Stimulated activated CD4-positive, alpha-beta T cell treated with anti-CD3 and anti-CD28 coated beads, TNF-alpha, amount 100 ng/mL, for 48 hours (primary cell): Measurements from ENCODE around the gene TTLL11.

Source experiments
- DNase-seq, 3 donors: peaks; one replicate each; pipeline ENCODE4 v3.0.0-alpha.2; 2020; ENCODE audit warnings: low read depth in 3 of 3

The TTLL11 gene

DNA sequence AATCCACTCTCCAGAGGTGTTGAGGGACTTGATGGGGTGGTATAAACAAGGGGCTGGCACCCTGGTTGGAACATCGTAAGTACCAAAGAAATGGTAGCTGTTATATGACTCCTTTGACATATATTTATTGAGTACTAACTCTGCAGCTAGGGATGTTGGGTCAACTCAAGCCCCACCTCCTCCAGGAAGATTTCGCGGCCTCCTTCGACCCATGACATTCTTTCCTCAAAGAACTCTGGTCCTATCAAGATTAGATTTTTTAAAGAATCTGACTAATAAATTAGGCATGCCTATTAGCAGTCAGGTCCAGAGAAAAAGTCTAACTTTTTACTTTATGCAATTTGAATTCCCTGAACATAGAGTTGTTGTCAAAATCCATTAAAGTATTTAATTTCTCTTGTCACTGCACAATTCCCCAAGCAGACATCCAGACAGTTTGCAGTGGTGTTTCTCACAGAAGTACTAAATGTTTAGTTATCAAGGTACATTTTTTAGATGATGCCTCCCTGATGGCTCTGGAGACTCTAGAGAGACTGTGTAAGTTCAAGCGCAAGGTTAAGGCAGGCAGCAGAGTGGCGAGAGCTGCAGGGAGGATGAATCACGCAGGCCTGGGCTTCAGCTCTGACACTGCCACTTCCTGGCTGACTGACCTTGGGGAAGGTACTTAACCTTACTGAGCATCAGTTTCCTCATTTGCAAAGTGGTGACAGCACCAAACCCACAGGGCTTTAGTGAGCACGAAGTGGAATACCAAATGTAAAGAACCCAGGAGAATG, 209.6 kb downstream of the TTLL11 start:
- DNase-seq = no peak

DNA sequence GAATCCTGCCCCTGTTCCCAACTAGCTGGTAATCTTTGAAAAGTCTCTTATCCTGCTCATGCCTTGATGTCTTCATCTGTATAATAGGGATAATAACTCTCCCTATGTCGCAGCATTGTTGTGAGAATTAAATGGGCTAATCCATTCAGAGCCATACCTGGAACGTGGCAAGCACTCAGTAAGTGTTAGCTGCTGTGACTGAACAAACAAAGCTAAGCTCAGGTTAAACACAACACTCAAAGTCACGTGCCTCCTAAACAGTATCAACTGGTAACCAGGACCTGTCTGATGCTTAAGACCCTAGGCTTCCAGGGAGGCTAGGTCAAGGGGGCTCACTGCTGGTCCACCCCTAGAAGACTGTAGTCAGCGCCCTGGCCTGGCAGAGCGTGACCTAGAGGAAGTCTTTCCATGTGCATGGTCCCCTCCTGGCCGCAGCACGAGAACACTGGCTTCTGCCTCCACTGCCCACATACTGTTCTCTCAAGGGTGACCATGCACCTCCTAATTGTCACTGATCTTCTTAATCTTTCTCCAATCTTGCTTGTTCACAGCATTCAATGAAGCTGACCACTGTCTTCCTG, 211.1 kb downstream of the TTLL11 start:
- DNase-seq = no peak

DNA sequence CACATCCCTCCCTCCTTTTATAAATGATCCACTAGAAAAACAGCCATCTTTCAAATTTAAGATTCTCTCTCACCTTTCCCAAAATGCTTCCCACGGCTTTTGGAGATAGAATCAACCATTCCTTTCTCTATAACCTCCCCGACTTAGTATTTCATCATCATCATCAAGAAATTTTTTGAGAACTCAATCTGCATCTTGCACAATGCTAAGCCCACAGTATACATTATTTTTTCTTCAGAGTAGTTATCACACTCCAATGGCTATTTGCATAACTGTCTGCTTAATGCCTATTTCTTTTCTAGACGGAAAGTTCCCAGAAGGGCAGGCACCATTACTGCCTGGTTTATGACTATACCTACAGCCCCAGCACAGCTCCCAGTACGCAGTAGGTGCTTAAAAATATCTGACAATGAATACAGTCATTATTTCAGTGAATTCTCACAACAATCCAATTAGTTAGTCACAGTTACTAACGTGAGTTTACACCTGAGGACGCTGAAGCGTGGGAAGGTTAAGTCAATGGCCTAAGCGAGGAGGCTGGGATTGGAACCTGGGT, 212.7 kb downstream of the TTLL11 start:
- no peak for DNase-seq

DNA sequence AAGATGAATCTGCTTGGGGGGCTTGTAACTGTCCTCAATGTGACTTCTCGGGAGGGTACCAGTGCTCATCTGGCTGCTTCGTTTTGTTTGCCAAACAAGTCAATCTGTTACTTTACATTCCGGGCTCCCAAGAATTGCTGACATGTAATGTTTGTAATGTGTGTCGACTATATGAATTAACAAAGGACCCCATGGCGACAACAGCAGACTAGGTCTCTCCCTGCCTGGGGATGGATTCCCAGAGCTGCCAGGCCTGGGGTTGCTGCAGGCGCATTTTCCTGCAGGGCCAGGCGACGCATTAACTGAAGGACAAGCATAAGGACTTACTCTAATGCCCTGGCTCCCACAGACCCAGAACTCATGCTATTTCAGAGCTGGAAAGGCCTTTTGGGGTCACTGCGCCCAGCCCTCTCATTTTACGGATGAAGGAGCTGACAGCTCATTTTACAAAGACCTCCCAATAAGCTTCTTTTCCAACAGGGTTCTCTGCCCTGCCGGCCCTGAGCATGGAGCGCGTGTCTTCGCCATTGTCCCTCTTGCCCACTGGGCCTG, 214.8 kb downstream of the TTLL11 start:
- no peak for DNase-seq

DNA sequence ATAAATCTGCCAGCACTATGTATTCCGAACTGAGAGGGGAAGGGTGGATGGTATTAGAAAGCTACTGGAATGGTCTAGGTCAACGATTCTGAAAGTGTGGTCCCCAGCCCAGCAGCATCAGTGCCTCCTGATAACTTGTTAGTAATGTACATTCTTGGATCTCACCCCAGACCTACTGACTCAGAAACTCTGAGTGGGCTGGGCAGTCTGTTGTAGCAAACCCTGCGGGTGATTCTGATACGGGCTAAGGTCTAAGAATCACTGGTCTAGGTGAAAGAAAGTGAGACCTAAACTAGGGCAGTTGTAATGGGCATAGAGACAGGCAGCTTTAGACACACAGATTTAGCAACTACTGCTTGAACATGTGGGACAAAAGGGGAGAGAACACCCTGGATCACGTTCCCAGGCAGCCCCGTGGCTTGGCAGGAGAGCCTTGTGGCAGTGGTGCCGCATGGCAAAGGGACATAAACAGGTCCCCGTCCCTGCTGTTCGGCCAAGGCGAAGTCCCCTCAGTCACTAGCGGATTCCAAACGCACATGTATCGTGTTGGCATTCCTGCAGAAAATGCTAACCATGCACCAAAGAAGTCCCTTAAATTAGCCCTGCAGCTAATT, 216.3 kb downstream of the TTLL11 start:
- no peak for DNase-seq

DNA sequence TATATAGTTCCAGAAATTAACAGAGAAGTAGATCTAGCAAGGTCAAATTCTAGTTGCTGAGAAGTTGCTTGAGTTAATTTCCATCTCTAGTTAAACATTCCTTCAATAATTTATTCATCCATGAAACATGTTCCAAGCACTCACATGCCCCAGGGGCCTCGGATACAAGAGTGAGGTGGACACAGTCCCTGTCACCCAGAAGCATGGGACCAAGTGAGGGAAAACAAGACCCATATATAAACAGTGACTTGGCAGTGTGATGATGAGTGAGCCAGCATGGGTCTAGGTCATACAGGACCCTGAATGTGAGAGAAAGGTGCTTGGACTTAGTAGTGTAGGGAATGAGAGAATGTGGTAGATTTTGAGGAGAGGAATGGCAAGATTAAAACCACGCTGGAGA, 216.9 kb downstream of the TTLL11 start:
- no peak for DNase-seq

DNA sequence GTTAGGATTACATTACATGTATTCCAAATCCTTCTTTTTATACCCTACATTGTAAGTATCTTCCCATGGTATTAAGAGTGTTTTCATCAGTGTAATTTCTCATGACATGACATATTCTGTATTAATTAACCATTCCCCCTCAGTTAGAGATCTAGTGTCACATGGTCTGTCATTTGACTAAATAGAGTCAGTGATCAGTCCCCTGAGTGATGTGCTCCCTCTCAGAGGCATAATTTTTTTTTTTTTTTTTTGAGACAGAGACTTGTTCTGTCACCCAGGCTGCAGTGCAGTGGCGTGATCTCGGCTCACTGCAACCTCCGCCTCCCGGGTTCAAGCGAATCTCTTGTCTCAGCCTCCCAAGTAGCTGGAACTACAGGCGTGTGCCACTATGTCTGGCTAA, 218.6 kb downstream of the TTLL11 start:
- no peak for DNase-seq

DNA sequence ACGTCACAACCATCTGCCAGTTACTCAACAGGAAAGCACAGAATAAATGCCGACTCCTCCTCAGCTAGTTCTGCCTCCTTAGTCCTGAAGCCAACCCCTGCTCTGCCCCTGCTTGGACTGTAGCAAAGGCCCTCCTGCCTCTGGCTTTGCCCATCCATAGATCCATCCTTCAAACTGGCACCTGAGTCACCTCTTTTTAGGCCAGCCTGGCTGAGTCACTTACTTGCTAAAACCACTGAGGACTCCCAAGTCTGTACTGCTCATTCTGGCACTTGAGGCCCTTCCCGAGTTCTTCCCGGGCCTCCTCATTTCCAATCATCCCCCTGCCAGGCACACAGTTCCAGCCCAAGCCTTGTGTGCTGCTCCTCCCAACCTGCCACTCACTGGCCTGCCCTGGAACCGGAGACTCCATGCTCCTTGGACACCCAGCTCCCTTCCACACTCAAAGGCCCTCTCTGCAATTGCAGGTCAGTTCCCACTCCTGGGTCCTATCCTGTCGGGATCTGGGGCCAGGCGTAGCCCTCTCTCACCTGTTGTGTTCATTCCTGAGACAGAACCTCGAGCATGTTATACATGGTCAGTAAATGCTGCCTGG, 221.6 kb downstream of the TTLL11 start:
- DNase-seq = no peak

DNA sequence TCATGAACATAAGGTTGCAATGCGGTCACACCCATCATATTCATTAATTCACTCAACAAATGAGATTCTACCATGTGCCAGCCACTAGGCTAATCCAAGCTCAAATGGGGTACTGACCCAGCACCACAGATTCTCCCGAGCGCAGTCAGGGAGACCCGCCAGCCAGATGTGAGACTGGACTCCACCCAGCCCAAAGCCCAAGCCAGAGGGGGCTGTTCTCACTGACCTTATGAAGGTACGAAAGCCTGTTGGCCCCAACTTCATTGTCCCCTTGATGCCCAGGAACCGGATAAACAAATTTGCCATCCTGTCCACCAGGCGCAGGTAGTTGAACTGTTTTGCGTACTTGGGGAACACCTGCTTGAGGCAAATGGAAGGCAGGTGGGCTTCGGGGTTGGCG, 222.8 kb downstream of the TTLL11 start:
- no peak for DNase-seq

DNA sequence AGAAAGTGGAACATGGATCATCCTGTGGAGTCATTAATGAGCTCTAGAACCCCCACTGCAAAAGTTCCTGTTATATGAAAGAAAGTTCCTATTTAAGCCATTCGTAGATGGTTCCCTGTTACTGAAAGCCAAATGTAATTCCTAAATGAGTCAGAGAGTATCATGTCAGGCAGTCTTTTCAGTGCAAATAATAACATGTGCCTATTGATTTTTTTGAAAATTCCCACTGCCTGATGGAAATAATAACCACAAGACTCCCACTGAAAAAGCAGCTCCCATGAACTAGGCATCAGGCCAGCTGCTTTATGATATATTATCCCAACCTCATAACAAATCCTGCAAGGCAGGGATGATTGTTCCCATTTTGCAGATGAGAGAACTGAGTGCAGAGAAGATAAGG, 224.5 kb downstream of the TTLL11 start:
- DNase-seq = no peak

DNA sequence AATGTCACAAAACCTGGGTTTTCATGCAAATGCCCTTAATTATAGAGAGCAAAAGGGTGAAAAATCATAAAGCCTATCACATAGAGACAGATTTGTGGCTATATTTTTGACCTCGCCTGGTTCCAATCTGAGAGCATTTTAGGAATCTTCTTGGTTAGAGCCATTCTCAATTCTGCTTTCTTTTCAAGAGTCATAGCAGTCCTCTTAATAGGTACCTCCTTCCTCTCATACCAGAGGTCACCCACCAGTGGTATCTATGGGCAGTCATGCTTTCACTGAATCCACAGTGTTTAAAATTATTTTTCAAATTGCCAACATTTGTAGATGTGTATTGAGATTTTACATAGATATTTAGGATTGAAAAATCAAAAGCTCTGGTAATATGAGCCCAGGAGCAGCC, 226.2 kb downstream of the TTLL11 start:
- no peak for DNase-seq

DNA sequence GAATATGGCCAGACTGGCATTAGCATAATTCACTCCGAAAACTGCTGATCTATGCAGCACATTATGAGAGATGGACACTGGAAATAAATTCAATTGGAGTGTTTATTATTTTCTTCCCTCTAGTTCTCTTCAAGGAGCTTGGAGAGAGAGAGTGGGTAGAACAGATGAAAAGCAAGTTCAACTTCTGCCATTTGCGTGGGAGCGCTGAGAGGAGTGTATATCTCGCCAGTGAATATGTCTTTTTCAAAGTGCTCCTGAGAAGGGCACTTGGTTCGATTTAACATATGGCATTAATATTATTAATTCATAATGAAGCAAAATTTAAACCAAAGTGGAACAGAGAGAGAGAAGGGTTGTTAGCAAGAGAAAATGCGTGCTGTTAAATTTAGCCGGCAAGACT, 227.2 kb downstream of the TTLL11 start:
- DNase-seq = no peak

DNA sequence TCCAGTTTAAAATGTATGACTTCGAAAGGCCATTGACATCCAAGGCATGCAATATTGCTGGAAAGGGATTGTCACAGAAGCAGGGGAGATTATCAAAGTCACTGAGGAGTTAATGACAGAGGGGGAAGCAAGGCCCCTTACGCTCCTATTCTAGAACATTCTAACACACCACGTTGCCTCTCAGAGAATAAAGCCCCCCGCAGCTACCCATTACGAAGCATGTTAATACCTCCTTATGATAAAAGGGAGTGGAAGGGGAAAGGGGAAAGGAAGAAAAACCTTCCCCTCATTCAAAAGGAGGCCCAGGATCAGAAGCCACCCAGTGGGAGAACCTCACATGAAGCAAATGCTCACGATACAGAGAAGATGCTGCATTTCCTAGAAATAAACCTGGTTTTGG, 228.0 kb downstream of the TTLL11 start:
- no peak for DNase-seq

DNA sequence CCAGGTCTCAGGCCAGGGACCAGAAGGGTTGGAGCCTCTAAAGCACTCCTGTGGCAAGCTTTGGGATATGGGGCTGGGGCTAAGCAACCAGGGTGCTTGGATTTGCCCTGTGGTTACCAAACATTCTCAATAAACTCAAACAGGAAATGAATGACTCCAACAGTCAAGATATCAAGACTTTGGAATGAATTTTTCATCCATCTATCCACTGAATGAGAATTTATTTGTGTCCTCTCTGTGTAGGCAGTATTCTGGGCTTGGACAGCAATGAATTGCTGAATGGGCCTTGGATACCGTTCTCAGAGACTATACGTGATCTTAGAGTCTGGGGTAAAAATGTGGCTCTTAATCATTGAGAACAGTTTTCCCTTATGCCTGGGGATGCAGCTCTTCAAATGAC, 229.2 kb downstream of the TTLL11 start:
- DNase-seq = no peak

DNA sequence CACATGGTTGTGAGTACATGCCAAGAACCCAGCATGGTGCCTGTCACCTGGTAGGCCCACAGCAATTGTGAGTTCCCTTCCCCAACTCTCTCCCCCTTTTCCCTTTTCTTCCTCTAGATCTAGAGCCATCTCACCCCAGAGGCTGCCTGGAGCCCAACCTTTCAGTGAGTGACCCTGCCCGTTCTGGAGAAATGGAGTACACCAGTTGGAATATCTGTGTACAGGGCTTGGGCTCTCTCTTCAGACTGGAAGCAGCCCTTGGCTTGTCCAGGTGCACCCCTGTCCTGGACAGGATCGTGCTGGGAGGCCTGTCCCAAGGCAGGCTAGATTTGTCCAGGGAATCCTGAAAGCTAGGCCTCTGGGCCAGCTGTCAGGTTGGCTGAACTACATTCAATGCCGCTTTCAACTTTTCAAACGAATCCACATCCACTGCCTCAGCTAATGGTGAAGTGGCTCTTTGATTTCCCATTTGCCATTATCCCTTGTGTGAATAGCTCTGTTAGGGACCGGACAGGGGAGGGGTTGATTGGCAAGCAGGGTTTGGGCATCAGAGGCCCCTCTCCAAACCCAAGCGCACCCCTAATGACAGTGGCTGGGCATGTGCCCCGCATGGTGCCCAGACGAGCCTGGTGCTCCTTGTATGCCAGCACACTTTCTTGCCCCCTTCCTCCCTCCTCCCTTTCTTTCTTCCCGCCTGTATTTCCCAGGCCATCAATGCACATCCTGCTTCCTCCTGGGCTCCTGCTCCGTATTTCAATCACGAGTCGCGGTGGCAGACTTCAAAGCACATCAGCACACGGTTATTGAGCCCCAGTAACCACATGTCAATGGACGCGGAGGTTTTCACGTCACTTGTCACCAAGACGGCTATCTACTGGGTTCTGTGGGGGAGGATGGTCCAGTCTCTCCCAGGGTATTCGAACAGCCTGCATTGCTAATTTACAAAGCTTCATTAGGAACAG, 230.5 kb downstream of the TTLL11 start:
- no peak for DNase-seq

DNA sequence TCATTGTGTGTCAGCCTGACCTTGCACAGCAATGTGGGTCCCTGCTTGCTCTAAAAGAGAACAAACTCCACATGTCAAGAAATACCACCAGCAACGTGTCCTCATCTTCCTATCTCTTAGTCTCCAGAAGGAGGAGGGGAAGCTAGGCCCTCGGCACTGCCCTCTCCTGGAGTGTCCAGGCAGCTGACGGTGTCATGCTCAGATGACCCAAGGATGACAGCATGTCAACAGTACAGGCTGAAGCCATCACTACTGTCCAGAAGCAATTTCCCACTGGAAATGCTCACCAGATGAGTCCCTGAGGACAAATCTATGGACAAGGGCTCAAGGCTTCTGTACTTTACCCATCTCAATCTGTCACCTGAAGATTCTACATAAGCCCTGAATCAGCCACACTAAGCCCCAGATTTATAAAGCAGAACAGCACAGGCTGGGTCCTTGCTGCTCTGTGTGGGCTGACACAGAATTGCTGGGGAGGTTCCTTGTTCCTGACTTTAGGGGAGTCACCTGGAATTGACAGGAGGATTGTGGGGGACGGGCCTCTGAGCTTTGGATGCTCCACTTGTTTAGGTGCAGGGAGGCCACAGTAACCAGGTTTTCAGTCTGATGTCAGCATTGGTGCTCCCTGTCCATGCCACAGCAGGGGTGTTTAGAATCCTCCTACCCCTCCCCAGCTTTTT, 231.5 kb downstream of the TTLL11 start:
- no peak for DNase-seq

DNA sequence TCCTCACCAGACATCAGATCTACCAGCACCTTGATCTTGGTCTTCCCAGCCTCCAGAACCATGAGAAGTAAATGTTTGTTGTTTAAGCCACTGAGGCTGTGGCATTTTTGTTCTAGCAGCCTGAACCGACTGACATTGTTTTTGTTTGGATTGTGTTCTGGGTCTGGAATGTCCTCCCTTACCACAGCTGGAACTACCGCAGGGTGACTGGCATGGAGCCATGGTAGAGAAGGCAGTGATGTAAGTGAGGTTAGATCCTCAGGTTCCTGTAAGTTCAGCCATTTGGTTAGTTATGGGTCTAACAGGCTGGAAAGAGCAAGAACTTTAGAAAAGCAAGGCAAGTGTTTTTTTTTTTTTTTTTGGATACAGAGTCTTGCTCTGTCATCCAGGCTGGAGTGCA, 232.4 kb downstream of the TTLL11 start:
- no peak for DNase-seq

DNA sequence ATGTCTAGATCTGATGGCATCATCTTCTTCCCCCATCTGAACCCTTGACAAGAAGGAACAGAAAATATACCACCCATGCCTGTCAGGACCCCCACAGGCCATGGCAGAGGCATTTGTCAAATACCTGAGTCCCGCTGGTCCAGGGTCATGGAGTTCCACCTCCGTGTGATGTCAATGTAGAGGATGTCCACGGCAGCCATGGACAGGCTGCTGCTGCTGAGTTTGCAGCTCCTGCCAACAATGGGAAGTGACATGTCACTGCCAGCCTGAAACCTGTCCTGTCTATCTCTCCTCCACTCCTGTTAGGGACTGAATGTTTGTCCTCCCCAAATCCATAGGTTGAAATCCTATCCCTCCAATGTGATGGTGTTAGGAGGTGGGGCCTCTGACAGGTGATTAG, 232.9 kb downstream of the TTLL11 start:
- DNase-seq = no peak

DNA sequence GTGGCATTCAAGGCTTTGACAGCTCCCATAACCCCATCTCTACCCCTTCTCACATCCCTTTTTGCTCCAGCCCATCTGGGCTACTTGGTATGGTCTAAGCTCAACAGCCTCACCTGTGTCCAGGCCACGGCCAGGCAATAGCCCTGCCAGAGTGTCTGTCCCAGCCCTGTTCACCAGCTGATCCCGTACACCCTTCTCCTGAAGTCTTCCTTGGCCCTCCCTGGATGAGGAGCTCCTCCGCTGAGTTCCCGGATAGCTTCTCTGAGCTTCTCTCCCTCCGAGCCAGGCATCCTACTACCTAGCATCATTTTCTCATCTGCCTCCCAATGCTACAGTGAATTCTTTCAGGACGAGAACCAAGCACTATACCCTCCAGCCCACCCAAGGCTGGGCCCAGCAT, 233.5 kb downstream of the TTLL11 start:
- DNase-seq = no peak

DNA sequence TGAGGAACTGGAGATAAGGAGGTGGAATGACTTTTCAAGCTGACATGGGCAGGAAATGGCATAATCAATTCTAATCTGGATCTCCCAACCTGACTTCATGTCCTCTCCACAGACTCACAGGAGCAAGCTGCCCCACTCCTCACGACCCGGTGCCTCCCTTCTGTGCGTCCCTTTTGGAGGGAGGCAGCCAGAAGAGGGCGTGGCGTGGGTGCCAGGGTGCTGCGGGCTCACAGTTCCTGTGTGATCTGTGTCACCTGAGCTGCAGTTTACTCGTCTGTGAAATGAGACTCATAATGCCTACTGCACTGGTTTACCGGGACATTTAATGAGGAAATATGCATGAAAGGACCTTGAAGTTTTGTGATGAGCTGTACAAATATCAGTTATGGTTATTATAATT, 234.3 kb downstream of the TTLL11 start:
- no peak for DNase-seq

DNA sequence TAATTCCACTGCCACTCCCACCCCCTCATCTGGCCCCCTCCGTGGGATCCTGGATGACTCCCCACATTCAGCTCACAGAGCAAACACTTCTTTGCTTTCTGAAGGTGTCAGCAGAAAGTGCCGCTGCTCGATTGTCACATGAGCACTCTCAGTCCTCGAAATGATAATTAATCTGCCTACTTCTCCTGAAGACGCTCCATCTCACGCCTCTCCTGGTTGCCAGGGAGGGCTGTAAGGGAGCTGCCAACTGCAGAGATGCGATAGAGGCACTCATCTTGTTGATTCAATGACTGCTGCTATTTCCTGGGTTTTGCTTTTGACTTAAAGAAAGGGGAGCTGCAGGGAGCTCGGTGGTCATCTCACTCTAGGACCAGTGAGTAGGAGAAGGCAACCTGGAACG, 235.2 kb downstream of the TTLL11 start:
- no peak for DNase-seq
